ENCODE measurements around the gene SLC25A21. TPM values are rescaled to one million over a fixed set of nuclear protein-coding genes. Genes with fewer than 3 reads are reported as not detected.

SLC25A21 gene
- total RNA-seq, 2 experiments from 2014 or later: not detected

DNA sequence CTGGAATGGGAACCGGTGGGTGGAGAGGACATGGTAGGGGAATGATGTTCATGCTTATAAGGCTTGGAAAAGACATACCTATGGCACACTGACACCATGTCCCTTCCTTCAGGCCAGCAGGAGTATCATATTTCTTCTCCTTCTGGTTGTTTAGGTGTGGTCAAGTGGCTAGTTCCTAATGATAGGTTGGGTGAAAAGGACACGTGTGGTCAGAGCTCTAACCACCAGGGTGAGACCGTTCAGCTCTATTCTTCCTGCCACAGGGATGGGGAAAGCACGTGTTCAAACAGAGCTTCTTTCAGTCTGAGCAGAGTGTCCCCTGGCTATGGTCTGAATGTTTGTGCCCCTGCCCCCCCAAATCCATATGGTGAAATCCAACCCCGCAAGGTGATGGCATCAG lies 301.6 kb downstream of the SLC25A21 start:
- intact Hi-C loops (cut with DNase I, micrococcal nuclease): no loop called here
- ATAC-seq (ENCODE audit: poor library complexity) (no peak), DNase-seq (no peak)
- Histone ChIP-seq H3K27me3 (ENCODE audit: control insufficient read depth in 1 of 2, insufficient read depth in 2 of 2, low read length in 2 of 2) (no peaks in the 10 kb centered on the region), H3K4me1 (ENCODE audit: insufficient read depth, low read length) (no peaks in the 10 kb centered on the region), H3K4me3 (ENCODE audit: low read length) (no peak overlapping the region), H3K9me3 (ENCODE audit: control insufficient read depth in 1 of 2, insufficient read depth in 1 of 2, low read length in 2 of 2) (no peaks in the 10 kb centered on the region), H3K36me3 (ENCODE audit: insufficient read depth, low read length) (no peaks in the 10 kb centered on the region), H3K27ac (ENCODE audit: low read depth in 1 of 2, low read length in 2 of 2) (no peak overlapping the region)
- no peak overlapping the region for H3K4me3 Mint-ChIP-seq
- TF ChIP-seq, protein P1, sequence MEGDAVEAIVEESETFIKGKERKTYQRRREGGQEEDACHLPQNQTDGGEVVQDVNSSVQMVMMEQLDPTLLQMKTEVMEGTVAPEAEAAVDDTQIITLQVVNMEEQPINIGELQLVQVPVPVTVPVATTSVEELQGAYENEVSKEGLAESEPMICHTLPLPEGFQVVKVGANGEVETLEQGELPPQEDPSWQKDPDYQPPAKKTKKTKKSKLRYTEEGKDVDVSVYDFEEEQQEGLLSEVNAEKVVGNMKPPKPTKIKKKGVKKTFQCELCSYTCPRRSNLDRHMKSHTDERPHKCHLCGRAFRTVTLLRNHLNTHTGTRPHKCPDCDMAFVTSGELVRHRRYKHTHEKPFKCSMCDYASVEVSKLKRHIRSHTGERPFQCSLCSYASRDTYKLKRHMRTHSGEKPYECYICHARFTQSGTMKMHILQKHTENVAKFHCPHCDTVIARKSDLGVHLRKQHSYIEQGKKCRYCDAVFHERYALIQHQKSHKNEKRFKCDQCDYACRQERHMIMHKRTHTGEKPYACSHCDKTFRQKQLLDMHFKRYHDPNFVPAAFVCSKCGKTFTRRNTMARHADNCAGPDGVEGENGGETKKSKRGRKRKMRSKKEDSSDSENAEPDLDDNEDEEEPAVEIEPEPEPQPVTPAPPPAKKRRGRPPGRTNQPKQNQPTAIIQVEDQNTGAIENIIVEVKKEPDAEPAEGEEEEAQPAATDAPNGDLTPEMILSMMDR (IDR thresholded peaks at IDR 0.05): no peak
- H3K9me3 Mint-ChIP-seq: peaks cover 10% of the 10 kb centered on the region
- no peaks in the 10 kb centered on the region for H3K36me3 Mint-ChIP-seq (ENCODE audit: low read depth)
- CTCF ChIA-PET: no interaction called here
- POLR2A ChIA-PET: no interaction called here
- peaks cover 5% of the 10 kb centered on the region for H3K27me3 Mint-ChIP-seq
- no peaks in the 10 kb centered on the region for H3K4me1 Mint-ChIP-seq (ENCODE audit: low read depth)
- no peak overlapping the region for H3K27ac Mint-ChIP-seq

DNA sequence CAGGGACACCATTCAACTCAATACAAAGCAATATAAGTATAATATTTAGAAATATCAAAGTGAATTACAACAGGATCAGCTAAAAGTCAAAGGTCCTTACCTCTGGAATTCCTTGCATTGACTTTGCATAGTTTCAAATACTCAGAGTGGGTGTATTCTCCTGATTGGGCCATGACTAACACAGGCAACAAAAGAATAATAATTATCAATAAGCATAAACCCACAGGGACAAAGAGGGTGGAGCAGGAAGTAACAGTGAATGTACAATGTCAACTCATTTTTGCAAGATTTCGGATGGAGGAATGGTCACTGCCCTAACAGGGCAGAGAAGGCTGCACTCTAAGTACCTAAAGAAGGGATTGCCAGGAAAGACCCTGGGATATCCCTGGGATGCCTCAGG lies 303.3 kb downstream of the SLC25A21 start:
- TF ChIP-seq, protein P1 (IDR thresholded peaks at IDR 0.05): no peak
- Mint-ChIP-seq H3K27ac (no peak overlapping the region), H3K36me3 (ENCODE audit: low read depth) (no peaks in the 10 kb centered on the region), H3K9me3 (peaks cover 10% of the 10 kb centered on the region), H3K4me3 (no peak overlapping the region), H3K27me3 (peaks cover 5% of the 10 kb centered on the region), H3K4me1 (ENCODE audit: low read depth) (no peaks in the 10 kb centered on the region)
- DNase-seq (no peak), ATAC-seq (ENCODE audit: poor library complexity) (no peak)
- Histone ChIP-seq H3K36me3 (ENCODE audit: insufficient read depth, low read length) (no peaks in the 10 kb centered on the region), H3K27ac (ENCODE audit: low read depth in 1 of 2, low read length in 2 of 2) (no peak overlapping the region), H3K4me1 (ENCODE audit: insufficient read depth, low read length) (no peaks in the 10 kb centered on the region), H3K9me3 (ENCODE audit: control insufficient read depth in 1 of 2, insufficient read depth in 1 of 2, low read length in 2 of 2) (no peaks in the 10 kb centered on the region), H3K27me3 (ENCODE audit: control insufficient read depth in 1 of 2, insufficient read depth in 2 of 2, low read length in 2 of 2) (no peaks in the 10 kb centered on the region), H3K4me3 (ENCODE audit: low read length) (no peak overlapping the region)
- POLR2A ChIA-PET: no interaction called here
- CTCF ChIA-PET: no interaction called here
- intact Hi-C loops (cut with DNase I, micrococcal nuclease): no loop called here

DNA sequence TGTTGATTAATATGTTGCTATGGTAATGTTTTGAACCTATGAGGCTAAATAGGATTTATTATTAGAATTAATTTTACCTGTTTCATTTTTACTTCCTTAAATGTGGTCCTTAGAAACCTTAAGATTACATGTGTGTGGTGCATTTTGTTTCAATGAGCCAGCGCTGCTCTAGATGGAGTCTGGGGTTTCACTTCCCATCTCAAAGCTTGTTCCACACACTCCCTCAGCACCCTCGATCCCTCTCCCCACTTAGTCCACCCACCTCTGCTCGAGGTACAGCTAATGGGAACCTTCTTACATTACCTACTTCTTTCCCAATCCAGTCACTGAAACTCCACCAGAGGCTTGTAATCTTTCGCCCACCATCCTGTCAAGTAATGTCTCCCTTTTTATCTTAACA lies 305.5 kb downstream of the SLC25A21 start:
- TF ChIP-seq, protein P1 (IDR thresholded peaks at IDR 0.05): no peak
- Mint-ChIP-seq H3K27me3 (peaks cover 5% of the 10 kb centered on the region), H3K36me3 (ENCODE audit: low read depth) (no peaks in the 10 kb centered on the region), H3K4me3 (no peak overlapping the region), H3K9me3 (peaks cover 17% of the 10 kb centered on the region), H3K27ac (no peak overlapping the region), H3K4me1 (ENCODE audit: low read depth) (no peaks in the 10 kb centered on the region)
- Histone ChIP-seq H3K36me3 (ENCODE audit: insufficient read depth, low read length) (no peaks in the 10 kb centered on the region), H3K4me1 (ENCODE audit: insufficient read depth, low read length) (no peaks in the 10 kb centered on the region), H3K27me3 (ENCODE audit: control insufficient read depth in 1 of 2, insufficient read depth in 2 of 2, low read length in 2 of 2) (no peaks in the 10 kb centered on the region), H3K4me3 (ENCODE audit: low read length) (no peak overlapping the region), H3K27ac (ENCODE audit: low read depth in 1 of 2, low read length in 2 of 2) (no peak overlapping the region), H3K9me3 (ENCODE audit: control insufficient read depth in 1 of 2, insufficient read depth in 1 of 2, low read length in 2 of 2) (no peaks in the 10 kb centered on the region)
- ChIA-PET POLR2A (no interaction called here), CTCF (no interaction called here)
- intact Hi-C loops (cut with DNase I, micrococcal nuclease): no loop called here
- DNase-seq: no peak
- no peak for ATAC-seq (ENCODE audit: poor library complexity)

All from CD4-positive, alpha-beta T cell (primary cell).